H9 (cell line): ENCODE results near the gene GALNT17. TPM values are rescaled to one million over a fixed set of nuclear protein-coding genes. Genes with fewer than 3 reads are reported as not detected.

Experiments used
- DNase-seq: peaks from one replicate; pipeline ENCODE4 v3.0.0-alpha.2; 2017
- H2AFZ ChIP-seq: one replicate; pipeline ENCODE4 v1.6.1; 2013; ENCODE audit warnings: mild to moderate bottlenecking, low read length, control low read depth, moderate library complexity
- H2AK5ac ChIP-seq: 2 replicates; pipeline ENCODE4 v1.6.1; 2013; ENCODE audit warnings: low read length, control low read depth, mixed read lengths; ENCODE audit not compliant: insufficient read length
- H2BK120ac ChIP-seq: one replicate; pipeline ENCODE4 v1.6.1; 2013; ENCODE audit warnings: low read depth, mild to moderate bottlenecking, low read length, control low read depth, inconsistent platforms; ENCODE audit not compliant: poor library complexity, severe bottlenecking
- H2BK12ac ChIP-seq: 2 replicates; pipeline ENCODE4 v1.6.1; 2013; ENCODE audit warnings: low read length, control low read depth, mixed read lengths, low read depth; ENCODE audit not compliant: insufficient read length
- H2BK15ac ChIP-seq: 2 replicates; pipeline ENCODE4 v1.6.1; 2013; ENCODE audit warnings: low read depth, low read length, control low read depth
- H2BK20ac ChIP-seq: one replicate; pipeline ENCODE4 v1.6.1; 2013; ENCODE audit warnings: low read depth, mild to moderate bottlenecking, low read length, control low read depth, inconsistent platforms; ENCODE audit not compliant: poor library complexity, severe bottlenecking
- H2BK5ac ChIP-seq: 2 replicates; pipeline ENCODE4 v1.6.1; 2013; ENCODE audit warnings: low read length, control low read depth, mixed read lengths; ENCODE audit not compliant: insufficient read length
- H3K14ac ChIP-seq: 2 replicates; pipeline ENCODE4 v1.6.1; 2013; ENCODE audit warnings: low read length, control low read depth; ENCODE audit not compliant: insufficient read depth
- H3K18ac ChIP-seq: 2 replicates; pipeline ENCODE4 v1.6.1; 2013; ENCODE audit warnings: low read depth, mild to moderate bottlenecking, mixed read lengths, low read length, control low read depth; ENCODE audit not compliant: insufficient read length
- H3K23ac ChIP-seq: 2 replicates; pipeline ENCODE4 v1.6.1; 2013; ENCODE audit warnings: low read length, control low read depth, mixed read lengths, low read depth; ENCODE audit not compliant: insufficient read length
- H3K23me2 ChIP-seq: 2 replicates; pipeline ENCODE4 v1.6.1; 2013; ENCODE audit warnings: low read depth, mild to moderate bottlenecking, mixed read lengths, low read length, control low read depth; ENCODE audit not compliant: insufficient read length, poor library complexity, severe bottlenecking
- H3K27ac ChIP-seq: 2 replicates; pipeline ENCODE4 v1.5.1; 2013; ENCODE audit warnings: low read length, control low read depth, mixed read lengths, low read depth; ENCODE audit not compliant: insufficient read length
- H3K27me3 ChIP-seq: 2 replicates; pipeline ENCODE4 v1.6.1; 2013; ENCODE audit warnings: low read length, control low read depth, inconsistent platforms; ENCODE audit not compliant: insufficient read depth
- H3K4ac ChIP-seq: 2 replicates; pipeline ENCODE4 v1.6.1; 2013; ENCODE audit warnings: low read depth, mild to moderate bottlenecking, control low read depth, inconsistent platforms, low read length, moderate library complexity
- H3K4me1 ChIP-seq: 2 replicates; pipeline ENCODE4 v1.6.1; 2013; ENCODE audit warnings: low read length, control low read depth, inconsistent platforms; ENCODE audit not compliant: insufficient read depth
- H3K4me2 ChIP-seq: 2 replicates; pipeline ENCODE4 v1.6.1; 2013; ENCODE audit warnings: low read length, control low read depth, mixed read lengths; ENCODE audit not compliant: insufficient read length, insufficient read depth
- H3K56ac ChIP-seq: 2 replicates; pipeline ENCODE4 v1.6.1; 2013; ENCODE audit warnings: low read depth, mild to moderate bottlenecking, mixed read lengths, low read length, control low read depth; ENCODE audit not compliant: insufficient read length
- H3K79me1 ChIP-seq: 2 replicates; pipeline ENCODE4 v1.6.1; 2013; ENCODE audit warnings: low read depth, mild to moderate bottlenecking, moderate library complexity, low read length, control low read depth, inconsistent platforms; ENCODE audit not compliant: insufficient read depth, poor library complexity, severe bottlenecking
- H3K79me2 ChIP-seq: 2 replicates; pipeline ENCODE4 v1.6.1; 2013; ENCODE audit warnings: low read length, control low read depth, inconsistent platforms; ENCODE audit not compliant: insufficient read depth
- H3K9ac ChIP-seq: 2 replicates; pipeline ENCODE4 v1.6.1; 2013; ENCODE audit warnings: low read length, control low read depth, mixed read lengths; ENCODE audit not compliant: insufficient read length; ENCODE audit errors: extremely low read depth
- H3K9me3 ChIP-seq: one replicate; pipeline ENCODE4 v1.6.1; 2013; ENCODE audit warnings: low read depth, low read length, inconsistent platforms; ENCODE audit not compliant: control insufficient read depth
- H3T11ph ChIP-seq: one replicate; pipeline ENCODE4 v1.6.1; 2013; ENCODE audit warnings: mild to moderate bottlenecking, low read length, control low read depth, inconsistent platforms
- H4K20me1 ChIP-seq: one replicate; pipeline ENCODE4 v1.6.1; 2013; ENCODE audit not compliant: control insufficient read depth, insufficient read length, insufficient read depth
- H4K5ac ChIP-seq: 2 replicates; pipeline ENCODE4 v1.6.1; 2013; ENCODE audit warnings: low read depth, mild to moderate bottlenecking, mixed read lengths, low read length, control low read depth; ENCODE audit not compliant: insufficient read length
- H4K8ac ChIP-seq: replicated peaks from 2 replicates; pipeline ENCODE4 v1.6.1; 2013; ENCODE audit warnings: low read length, control low read depth, mixed read lengths, low read depth; ENCODE audit not compliant: insufficient read length
- H4K91ac ChIP-seq: 2 replicates; pipeline ENCODE4 v1.6.1; 2013; ENCODE audit warnings: low read depth, mild to moderate bottlenecking, moderate library complexity, mixed read lengths, low read length, control low read depth; ENCODE audit not compliant: insufficient read length
- H3K27ac Mint-ChIP-seq, 3 experiments: 2 replicates in 2 of 3; 3 replicates in 1 of 3; pipeline ENCODE4 v1.8.0; 2020 to 2021; ENCODE audit warnings: mixed read lengths in 3 of 3, mild to moderate bottlenecking in 1 of 3, moderate library complexity in 1 of 3
- H3K27me3 Mint-ChIP-seq: 2 replicates; pipeline ENCODE4 v1.8.0; 2021; ENCODE audit warnings: low read depth, mild to moderate bottlenecking, moderate library complexity, mixed read lengths
- H3K36me3 Mint-ChIP-seq, 3 experiments: 2 replicates in 2 of 3; 3 replicates in 1 of 3; pipeline ENCODE4 v1.8.0; 2020 to 2021; ENCODE audit warnings: low read depth in 3 of 3, mixed read lengths in 3 of 3; ENCODE audit not compliant: insufficient read depth in 1 of 3
- H3K4me1 Mint-ChIP-seq, 2 experiments: 2 replicates each; pipeline ENCODE4 v1.8.0; 2020; ENCODE audit warnings: mixed read lengths in 2 of 2
- H3K4me3 Mint-ChIP-seq, 2 experiments: 2 replicates in 1 of 2; 3 replicates in 1 of 2; pipeline ENCODE4 v1.8.0; 2020 to 2021; ENCODE audit warnings: mild to moderate bottlenecking in 2 of 2, mixed read lengths in 2 of 2, moderate library complexity in 1 of 2
- H3K9me3 Mint-ChIP-seq, 2 experiments: 2 replicates in 1 of 2; 3 replicates in 1 of 2; pipeline ENCODE4 v1.8.0; 2020; ENCODE audit warnings: mild to moderate bottlenecking in 2 of 2, mixed read lengths in 2 of 2, moderate library complexity in 1 of 2
- whole genome bisulfite sequencing: extraction: QIAGEN DNeasy Blood & Tissue Kit; methylation state at CpG from one replicate; pipeline ENCODE4 v1.1.7; 2013; ENCODE audit warnings: missing lambda C conversion rate, low lambda C conversion rate, mixed read lengths; ENCODE audit not compliant: insufficient read length; ENCODE audit errors: extremely low coverage; 5-methylcytosine and 5-hydroxymethylcytosine counted together
- total RNA-seq: library from RNA; stranded (reverse); gene quantifications from 2 replicates; pipeline ENCODE4 v1.2.1, GENCODE V29; 2021
- TF ChIP-seq, protein P1 (sequence below): fragments of 200-600 bp; sonication (generic); conservative IDR thresholded peaks from 3 replicates; pipeline ENCODE4 v1.8.0; 2021; ENCODE audit warnings: antibody characterized with exemption, mild to moderate bottlenecking

The GALNT17 gene
- total RNA-seq, 1 experiment from 2014 or later, result 43.2 TPM

- H2BK120ac ChIP-seq, result no peak overlapping the region
- TF ChIP-seq, protein P1, sequence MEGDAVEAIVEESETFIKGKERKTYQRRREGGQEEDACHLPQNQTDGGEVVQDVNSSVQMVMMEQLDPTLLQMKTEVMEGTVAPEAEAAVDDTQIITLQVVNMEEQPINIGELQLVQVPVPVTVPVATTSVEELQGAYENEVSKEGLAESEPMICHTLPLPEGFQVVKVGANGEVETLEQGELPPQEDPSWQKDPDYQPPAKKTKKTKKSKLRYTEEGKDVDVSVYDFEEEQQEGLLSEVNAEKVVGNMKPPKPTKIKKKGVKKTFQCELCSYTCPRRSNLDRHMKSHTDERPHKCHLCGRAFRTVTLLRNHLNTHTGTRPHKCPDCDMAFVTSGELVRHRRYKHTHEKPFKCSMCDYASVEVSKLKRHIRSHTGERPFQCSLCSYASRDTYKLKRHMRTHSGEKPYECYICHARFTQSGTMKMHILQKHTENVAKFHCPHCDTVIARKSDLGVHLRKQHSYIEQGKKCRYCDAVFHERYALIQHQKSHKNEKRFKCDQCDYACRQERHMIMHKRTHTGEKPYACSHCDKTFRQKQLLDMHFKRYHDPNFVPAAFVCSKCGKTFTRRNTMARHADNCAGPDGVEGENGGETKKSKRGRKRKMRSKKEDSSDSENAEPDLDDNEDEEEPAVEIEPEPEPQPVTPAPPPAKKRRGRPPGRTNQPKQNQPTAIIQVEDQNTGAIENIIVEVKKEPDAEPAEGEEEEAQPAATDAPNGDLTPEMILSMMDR, result no peak
- peaks cover 12% of the 10 kb centered on the region; the same call in 1 of the 2 replicates for H3K4me1 ChIP-seq
- H3K79me2 ChIP-seq, result peaks cover 6% of the 10 kb centered on the region; the same call in 1 of the 2 replicates
- H2AK5ac ChIP-seq, result no peak overlapping the region
- no peaks in the 10 kb centered on the region for H3K23me2 ChIP-seq
- no peak overlapping the region for H2BK20ac ChIP-seq
- no peak overlapping the region for H3K4ac ChIP-seq
- no peak overlapping the region for H3K18ac ChIP-seq
- H4K91ac ChIP-seq, result no peak overlapping the region
- H2AFZ ChIP-seq, result no peak overlapping the region
- no peaks in the 10 kb centered on the region for H4K20me1 ChIP-seq
- Mint-ChIP-seq H3K9me3 (no peaks in the 10 kb centered on the region; a peak in 1 of 5 replicates), H3K27me3 (no peaks in the 10 kb centered on the region), H3K27ac (no peak overlapping the region), H3K36me3 (peaks cover 0 to under 1% (median 0%) of the 10 kb centered on the region in 3 experiments; a peak in 2 of 7 replicates), H3K4me3 (no peak overlapping the region), H3K4me1 (peaks cover 44 to 51% of the 10 kb centered on the region in 2 experiments)
- H3K79me1 ChIP-seq, result peaks cover 2% of the 10 kb centered on the region
- H3K23ac ChIP-seq, result no peak overlapping the region
- no peak overlapping the region for H3K27ac ChIP-seq
- H3K27me3 ChIP-seq, result no peaks in the 10 kb centered on the region
- no CpG with 5 or more reads among the region's 5 CpGs for WGBS
- no peaks in the 10 kb centered on the region for H3K9me3 ChIP-seq
- no peak overlapping the region for H3K14ac ChIP-seq
- no peak overlapping the region for H3K9ac ChIP-seq
- no peak overlapping the region for H2BK15ac ChIP-seq
- H3K56ac ChIP-seq, result no peak overlapping the region
- H3T11ph ChIP-seq, result no peak overlapping the region
- H3K4me2 ChIP-seq, result no peak overlapping the region
- no peak for DNase-seq
- H4K5ac ChIP-seq, result no peak overlapping the region
- H2BK12ac ChIP-seq, result no peak overlapping the region
- no peak overlapping the region for H2BK5ac ChIP-seq
- H4K8ac ChIP-seq, result no peak overlapping the region
Measured at GRCh38 chr7:71327946-71328345, 196.0 kb downstream of the GALNT17 start.
